Activated CD4-positive, alpha-beta T cell treated with anti-CD3 and anti-CD28 coated beads for 4 hours (primary cell): Measurements from ENCODE around the gene EIF3B.
A peak's percentile ranks its signal among the peaks of the same experiment; 100 is the strongest.
"Not testable (repeated sequence)": the region's sequence is repeated elsewhere in the genome, so short reads cannot be mapped to it uniquely, and the experiment has no call there.

ENCODE experiments used
- DNase-seq, 2 donors: peaks; one replicate each; pipeline ENCODE4 v3.0.0-alpha.2; 2020

The EIF3B gene

DNA sequence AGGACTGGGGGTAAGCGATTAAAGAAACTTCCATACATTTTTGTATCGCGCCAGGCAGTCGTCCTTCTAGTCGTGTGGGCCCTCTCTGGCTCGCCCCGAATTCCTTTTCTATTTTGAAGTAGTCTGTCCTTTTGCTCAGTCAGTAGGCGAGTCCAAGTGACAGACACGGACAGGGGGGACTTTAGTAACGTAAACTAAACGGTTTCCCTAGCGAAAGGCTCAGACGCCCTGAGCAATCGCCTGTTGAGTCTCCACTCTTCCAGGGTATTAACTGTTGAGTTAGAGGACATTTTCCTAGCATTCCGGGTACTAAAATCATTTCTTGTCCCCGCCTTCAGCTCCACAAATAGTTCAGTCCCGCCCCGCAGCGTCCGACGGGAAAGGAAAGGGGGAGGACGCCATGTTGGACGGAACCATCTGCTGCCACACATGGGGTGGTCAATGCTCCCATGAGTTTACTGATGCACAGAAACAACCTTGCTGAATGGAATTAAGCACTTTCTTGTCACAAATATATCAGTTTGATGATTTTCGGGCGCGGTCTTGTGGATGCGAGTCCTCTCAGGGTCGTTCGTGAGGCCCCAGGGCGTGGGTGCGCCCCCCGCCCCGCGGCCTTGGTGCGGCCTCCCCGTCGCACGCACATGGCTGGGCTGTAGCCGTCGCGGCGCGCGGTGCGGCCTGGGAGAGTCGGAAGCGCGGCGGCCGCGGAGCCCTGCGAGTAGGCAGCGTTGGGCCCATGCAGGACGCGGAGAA lies at the start of gene EIF3B:
Gene EIF3B, plus strand, starts transcription at position 642 of the 753 bp plus-strand sequence. Its CDS starts 95 bp downstream, at position 737.
- peak; percentile 89 to 93 for DNase-seq

- DNase-seq = not testable (repeated sequence)
These were observed 49.4 kb upstream of the EIF3B start for GRCh38 chr7:2305258-2305657.

- DNase-seq = no peak
These were observed 47.9 kb upstream of the EIF3B start for GRCh38 chr7:2306688-2307087.

GRCh38 chr7:2307690-2308107 lies 46.9 kb upstream of the EIF3B start:
- no peak for DNase-seq

DNA sequence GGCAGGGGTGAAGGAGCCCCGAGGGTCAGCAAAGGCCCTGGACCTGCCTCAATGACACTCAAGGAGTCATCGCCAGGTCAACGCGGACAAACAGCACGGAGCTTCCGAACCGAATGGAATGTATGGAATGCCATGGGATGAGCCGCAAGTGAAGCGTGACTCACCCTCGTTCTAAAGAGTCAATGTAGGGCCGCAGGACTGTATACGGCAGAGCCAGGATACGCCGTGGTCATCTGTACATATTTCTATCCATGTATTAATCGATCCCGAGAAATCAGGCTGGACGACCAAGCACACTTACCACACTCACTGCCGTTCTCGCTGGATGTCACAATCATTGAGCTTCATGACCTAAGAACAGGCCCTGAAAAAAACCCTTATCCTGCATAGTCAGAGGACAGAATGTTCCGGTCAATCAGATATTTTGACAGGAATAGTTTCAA lies 44.7 kb upstream of the EIF3B start:
- no peak for DNase-seq

DNA sequence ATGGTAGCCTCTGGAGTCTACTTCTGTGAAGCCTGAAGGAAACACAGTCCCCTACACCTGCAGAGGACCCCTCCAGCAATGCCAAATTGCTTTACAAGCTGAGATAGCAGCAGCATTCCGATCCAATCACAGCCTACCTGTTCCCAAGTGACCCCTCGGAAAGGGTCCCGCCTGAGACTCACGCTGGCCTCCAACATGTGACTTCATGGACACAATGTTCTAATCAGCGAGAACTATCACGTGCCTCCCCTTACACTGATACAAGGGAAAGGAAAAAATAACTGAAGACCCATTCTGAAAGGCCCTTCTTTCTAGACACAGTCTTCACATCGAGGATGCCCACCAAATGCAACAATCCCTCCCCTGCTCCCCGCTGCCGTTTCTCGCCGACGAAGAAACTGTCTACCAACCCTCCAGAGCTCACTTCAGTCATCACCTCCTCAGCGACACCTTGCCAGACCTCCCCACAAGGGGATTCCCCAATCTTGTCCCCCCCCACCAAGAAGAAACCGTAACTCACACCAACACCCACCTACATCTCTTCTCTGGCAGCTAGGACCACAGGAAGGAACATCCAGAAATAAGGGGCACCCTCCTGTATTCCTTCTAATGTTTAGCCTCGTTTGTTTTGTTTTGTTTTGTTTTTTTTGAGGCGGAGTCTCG lies 42.2 kb upstream of the EIF3B start:
- DNase-seq = no peak

GRCh38 chr7:2313450-2314208 lies 41.0 kb upstream of the EIF3B start:
- DNase-seq = no peak

GRCh38 chr7:2314209-2314955 lies 40.2 kb upstream of the EIF3B start, which contains the start of gene SNX8:
Gene SNX8 (minus strand): TSS chr7:2314441. CDS start chr7:2314421, 20 bp downstream.
- peak; percentile 92 to 94 for DNase-seq

DNA sequence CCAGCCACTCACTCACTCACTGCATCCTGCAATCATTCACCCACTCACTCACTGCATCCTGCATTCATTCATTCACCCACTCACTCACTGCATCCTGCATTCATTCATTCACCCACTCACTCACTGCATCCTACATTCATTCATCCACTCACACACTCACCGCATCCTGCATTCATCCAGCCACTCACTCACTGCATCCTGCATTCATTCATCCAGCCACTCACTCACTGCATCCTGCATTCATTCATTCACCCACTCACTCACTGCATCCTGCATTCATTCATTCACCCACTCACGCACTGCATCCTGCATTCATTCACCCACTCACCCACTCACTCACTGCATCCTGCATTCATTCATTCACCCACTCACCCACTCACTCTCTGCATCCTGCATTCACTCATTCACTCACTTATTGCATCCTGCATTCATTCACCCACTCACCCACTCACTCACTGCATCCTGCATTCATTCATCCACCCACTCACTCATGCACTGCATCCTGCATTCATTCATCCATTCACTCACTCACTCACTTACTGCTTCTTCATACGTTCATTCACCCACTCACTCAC lies 39.6 kb upstream of the EIF3B start:
- not testable (repeated sequence) for DNase-seq

DNA sequence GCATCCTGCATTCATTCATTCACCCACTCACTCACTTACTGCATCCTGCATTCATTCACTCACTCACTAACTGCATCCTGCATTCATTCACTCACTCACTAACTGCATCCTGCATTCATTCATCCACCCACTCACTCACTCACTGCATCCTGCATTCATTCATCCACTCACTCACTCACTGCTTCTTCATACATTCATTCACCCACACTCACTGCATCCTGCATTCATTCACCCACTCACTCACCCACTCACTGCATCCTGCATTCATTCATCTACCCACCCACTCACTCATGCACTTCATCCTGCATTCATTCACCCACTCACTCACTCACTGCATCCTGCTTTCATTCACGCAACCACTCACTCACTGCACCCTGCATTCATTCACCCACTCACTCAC lies 38.8 kb upstream of the EIF3B start:
- no peak for DNase-seq

DNA sequence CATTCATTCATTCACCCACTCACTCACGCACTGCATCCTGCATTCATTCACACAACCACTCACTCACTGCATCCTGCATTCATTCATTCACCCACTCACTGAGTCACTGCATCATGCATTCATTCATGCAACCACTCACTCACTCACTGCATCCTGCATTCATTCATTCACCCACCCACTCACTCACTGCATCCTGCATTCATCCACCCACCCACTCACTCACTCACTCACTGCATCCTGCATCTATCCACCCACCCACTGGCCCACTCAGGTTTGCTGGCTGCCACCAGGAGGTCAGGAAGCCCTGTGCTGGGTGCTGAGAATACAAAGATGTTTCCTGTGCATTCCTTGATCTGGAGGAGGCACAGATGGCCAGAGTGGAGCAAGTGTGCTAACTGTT lies 38.0 kb upstream of the EIF3B start:
- no peak for DNase-seq

GRCh38 chr7:2317556-2318293 lies 36.9 kb upstream of the EIF3B start:
- no peak for DNase-seq

DNA sequence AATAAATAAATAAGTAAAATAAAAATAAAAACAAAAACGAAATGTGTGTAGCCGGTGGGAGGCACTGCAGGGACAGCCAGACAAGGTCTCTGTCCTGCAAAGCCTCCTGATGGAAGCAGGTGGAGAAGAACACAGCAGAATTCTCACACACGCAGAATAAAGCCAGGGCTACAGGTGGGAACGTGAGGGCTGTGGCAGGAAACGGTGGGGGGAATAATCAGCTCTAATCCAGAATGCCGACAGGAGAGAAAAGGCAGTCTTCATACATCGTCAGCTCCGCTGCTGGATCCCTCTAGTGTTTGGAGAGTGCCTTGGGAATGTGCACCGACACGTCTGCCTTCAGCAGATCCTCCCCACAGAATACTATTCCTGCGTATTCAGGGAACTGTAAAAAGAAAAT lies 33.6 kb upstream of the EIF3B start:
- no peak for DNase-seq

DNA sequence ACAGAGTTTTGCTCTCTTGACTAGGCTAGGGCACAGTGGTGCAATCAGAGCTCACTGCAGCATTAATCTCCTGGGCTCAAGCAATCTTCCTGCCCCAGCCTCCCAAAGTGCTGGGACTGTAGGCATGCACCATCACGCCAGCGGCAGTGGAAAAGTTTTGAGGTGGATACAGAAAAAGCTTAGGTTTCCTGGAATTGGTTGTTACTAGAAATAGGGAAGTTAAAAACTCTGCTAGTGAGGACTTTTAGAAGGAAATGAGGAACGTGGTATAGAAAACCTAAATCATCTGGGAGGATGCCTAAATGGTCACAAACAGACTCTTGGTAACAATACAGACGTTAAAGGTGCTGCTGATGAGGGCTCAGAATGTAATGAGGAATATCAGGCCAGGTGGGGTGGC lies 29.5 kb upstream of the EIF3B start:
- no peak for DNase-seq

GRCh38 chr7:2326951-2327350 lies 27.7 kb upstream of the EIF3B start:
- DNase-seq = no peak

GRCh38 chr7:2330493-2330892 lies 24.1 kb upstream of the EIF3B start:
- no peak for DNase-seq

- no peak for DNase-seq
These were observed 22.9 kb upstream of the EIF3B start for GRCh38 chr7:2331707-2332106.

DNA sequence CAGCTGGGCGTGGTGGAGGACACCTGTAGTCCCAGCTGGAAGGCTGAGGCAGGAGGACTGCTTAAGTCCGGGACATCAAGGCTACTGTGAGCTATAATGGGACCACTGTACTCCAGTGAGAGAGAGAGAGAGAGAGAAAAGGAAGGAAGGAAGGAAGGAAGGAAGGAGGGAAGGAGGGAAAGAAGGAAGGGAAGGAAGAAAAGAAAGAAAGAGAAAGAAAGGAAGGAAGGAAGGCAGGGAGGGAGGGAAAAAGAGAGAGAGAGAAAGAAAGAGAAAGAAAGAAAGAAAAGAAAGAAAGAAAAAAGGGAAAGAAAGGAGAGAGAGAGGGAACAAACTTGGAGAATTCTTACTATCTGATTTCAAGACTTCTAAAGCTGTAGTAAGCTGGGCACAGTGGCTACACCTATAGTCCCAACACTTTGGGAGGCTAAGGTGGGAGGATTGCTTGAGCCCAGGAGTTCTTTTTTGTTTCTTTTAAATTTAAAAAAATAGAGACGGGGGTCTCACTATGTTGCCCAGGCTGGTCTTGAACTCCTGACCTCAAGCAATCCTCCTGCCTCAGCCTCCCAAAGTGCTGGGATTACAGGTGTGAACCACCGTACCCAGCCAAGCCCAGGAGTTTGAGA lies 21.9 kb upstream of the EIF3B start:
- not testable (repeated sequence) for DNase-seq

DNA sequence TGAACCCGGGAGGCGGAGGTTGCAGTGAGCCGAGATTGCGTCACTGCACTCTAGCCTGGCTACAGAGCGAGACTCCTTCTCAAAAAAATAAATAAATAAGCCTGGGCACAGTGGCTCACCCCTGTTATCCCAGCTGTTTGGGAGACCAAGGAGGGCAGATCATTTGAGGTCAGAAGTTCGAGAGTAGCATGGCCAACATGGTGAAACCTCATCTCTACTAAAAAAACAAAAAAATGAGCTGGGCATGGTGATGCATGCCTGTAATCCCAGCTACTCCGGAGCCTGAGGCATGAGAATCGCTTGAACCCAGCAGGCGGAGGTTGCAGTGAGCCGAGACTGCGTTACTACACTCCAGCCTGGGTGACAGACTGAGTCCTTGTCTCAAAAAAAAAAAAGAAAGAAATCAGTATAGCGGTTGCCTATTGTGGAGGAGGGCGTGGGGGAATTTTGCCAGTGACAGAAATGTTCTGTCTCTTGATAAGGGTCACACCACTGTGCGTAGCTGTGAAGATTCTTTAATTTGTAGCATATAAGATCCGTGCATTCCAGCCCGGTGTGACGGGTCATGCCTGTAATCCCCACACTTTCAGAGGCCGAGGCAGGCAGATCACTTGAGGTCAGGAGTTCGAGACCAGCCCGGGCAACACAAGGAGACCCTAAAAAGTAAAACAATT lies 17.9 kb upstream of the EIF3B start:
- DNase-seq = no peak

GRCh38 chr7:2347351-2348063 lies 7.1 kb upstream of the EIF3B start:
- not testable (repeated sequence) for DNase-seq
